BLaER1 (cell line): ENCODE data around the gene CR1.
"Not testable (repeated sequence)": the region's sequence is repeated elsewhere in the genome, so short reads cannot be mapped to it uniquely, and the experiment has no call there.

Experiments used
- H3K27ac ChIP-seq: shearing (Covaris generic); formaldehyde crosslinking; 2 replicates; pipeline ENCODE4 v1.8.1; 2022
- H3K27me3 ChIP-seq: shearing (Covaris generic); formaldehyde crosslinking; 2 replicates; pipeline ENCODE4 v1.8.1; 2022
- H3K36me3 ChIP-seq: shearing (Covaris generic); formaldehyde crosslinking; 2 replicates; pipeline ENCODE4 v1.8.1; 2022
- H3K4me1 ChIP-seq: shearing (Covaris generic); formaldehyde crosslinking; 2 replicates; pipeline ENCODE4 v1.8.1; 2022
- H3K4me2 ChIP-seq: shearing (Covaris generic); formaldehyde crosslinking; 2 replicates; pipeline ENCODE4 v1.8.1; 2022
- H3K4me3 ChIP-seq: shearing (Covaris generic); formaldehyde crosslinking; 2 replicates; pipeline ENCODE4 v1.8.1; 2022
- H3K9ac ChIP-seq: shearing (Covaris generic); formaldehyde crosslinking; 2 replicates; pipeline ENCODE4 v1.8.1; 2022
- H3K9me3 ChIP-seq: shearing (Covaris generic); formaldehyde crosslinking; 2 replicates; pipeline ENCODE4 v1.8.1; 2022
- H4K20me1 ChIP-seq: shearing (Covaris generic); formaldehyde crosslinking; 2 replicates; pipeline ENCODE4 v1.8.1; 2022
- Cebpa-rat ChIP-seq: shearing (Covaris generic); IDR thresholded peaks from 2 replicates; pipeline ENCODE4 v1.8.1; 2022

The CR1 gene

DNA sequence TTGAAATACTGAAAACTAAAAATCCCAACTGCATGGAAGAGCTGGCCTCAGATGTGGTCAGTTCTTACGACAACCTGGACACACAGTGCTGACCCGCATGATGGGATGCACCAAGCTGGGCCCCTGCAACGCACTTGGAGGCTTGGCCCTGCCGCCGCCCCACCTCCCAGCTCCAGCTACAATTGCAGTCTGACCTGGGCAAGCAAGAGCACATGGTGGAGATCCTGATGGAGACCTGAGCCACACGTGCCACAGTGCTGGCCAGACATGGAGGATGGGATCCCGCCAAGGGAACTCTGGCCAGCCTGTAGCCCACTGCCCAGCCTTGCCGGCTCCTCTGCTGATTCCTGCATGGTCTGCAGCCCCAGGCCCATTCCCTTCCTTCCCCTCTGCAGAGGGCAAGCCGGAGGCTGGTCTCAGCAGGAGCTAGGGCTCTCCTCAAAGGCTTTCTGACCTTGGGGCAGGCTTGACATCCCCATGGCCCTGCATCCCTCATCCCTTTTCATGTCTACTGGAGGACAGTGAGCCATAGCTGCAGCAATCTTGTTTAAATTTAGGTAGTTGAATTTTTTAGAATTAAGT lies 163.0 kb downstream of the CR1 start:
- no peaks in the 10 kb centered on the region for H3K27me3 ChIP-seq
- H3K4me2 ChIP-seq = no peak overlapping the region
- H4K20me1 ChIP-seq = no peaks in the 10 kb centered on the region
- no peak for TF ChIP-seq Cebpa-rat
- H3K36me3 ChIP-seq = no peaks in the 10 kb centered on the region
- H3K27ac ChIP-seq = no peak overlapping the region
- H3K4me1 ChIP-seq = no peaks in the 10 kb centered on the region
- no peaks in the 10 kb centered on the region for H3K9me3 ChIP-seq
- H3K4me3 ChIP-seq = no peak overlapping the region
- H3K9ac ChIP-seq = no peak overlapping the region

DNA sequence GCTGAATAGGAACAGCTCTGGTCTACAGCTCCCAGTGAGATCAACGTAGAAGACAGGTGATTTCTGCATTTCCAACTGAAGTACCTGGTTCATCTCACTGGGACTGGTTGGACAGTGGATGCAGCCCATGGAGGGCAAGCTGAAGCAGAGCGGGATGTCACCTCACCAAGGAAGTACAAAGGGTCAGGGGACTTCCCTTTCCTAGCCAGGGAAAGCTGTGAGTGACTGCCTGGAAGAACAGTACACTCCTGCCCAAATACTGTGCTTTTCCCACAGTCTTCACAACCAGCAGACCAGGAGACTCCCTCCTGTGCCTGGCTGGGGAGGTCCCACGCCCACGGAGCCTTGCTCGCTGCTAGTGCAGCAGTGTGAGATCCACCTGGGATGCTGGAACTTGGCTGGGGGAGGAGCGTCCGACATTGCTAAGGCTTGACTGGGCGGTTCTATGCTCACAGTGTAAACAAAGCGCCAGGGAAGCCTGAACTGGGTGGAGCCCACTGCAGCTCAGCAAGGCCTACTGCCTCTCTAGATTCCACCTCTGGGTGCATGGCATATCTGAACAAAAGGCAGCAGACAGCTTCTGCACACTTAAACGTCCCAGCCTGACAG lies 163.7 kb downstream of the CR1 start:
- no peaks in the 10 kb centered on the region for H3K27me3 ChIP-seq
- H3K4me2 ChIP-seq = no peak overlapping the region
- H3K4me1 ChIP-seq = no peaks in the 10 kb centered on the region
- no peaks in the 10 kb centered on the region for H3K9me3 ChIP-seq
- no peak overlapping the region for H3K4me3 ChIP-seq
- H3K27ac ChIP-seq = no peak overlapping the region
- no peak for TF ChIP-seq Cebpa-rat
- no peaks in the 10 kb centered on the region for H3K36me3 ChIP-seq
- H3K9ac ChIP-seq = no peak overlapping the region
- H4K20me1 ChIP-seq = no peaks in the 10 kb centered on the region

DNA sequence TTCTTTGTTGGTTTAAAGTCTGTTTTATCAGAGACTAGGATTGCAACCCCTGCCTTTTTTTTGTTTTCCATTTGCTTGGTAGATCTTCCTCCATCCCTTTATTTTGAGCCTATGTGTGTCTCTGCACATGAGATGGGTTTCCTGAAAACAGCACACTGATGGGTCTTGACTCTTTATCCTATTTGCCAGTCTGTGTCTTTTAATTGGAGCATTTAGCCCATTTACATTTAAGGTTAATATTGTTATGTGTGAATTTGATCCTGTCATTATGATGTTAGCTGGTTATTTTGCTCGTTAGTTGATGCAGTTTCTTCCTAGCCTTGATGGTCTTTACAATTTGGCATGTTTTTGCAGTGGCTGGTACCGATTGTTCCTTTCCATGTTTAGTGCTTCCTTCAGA lies 165.5 kb downstream of the CR1 start:
- H3K4me1 ChIP-seq, H3K4me3 ChIP-seq, H3K9me3 ChIP-seq, H4K20me1 ChIP-seq, H3K27me3 ChIP-seq, H3K9ac ChIP-seq, H3K27ac ChIP-seq, H3K36me3 ChIP-seq, H3K4me2 ChIP-seq: not testable (repeated sequence)

DNA sequence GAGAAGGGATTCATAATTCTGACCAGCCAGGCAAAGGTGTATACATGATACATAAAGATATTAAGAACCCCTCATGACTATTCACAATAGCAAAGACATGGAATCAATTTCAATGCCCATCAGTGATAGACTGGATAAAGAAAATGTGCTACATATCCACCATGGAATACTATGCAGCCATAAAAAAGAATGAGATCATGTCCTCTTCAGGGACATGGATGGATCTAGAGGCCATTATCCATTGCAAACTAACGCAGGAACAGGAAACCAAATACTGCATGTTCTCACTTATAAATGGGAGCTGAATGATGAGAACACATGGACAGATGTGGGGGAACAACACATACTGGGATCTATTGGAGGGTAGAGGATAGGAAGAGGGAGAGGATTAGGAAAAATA lies 170.4 kb downstream of the CR1 start:
- no peak for TF ChIP-seq Cebpa-rat
- Histone ChIP-seq H3K27ac (no peak overlapping the region), H3K9ac (no peak overlapping the region), H4K20me1 (no peaks in the 10 kb centered on the region), H3K27me3 (no peaks in the 10 kb centered on the region), H3K9me3 (peaks cover 4% of the 10 kb centered on the region; the same call in 1 of the 2 replicates), H3K4me1 (no peaks in the 10 kb centered on the region), H3K4me2 (no peak overlapping the region), H3K4me3 (no peak overlapping the region), H3K36me3 (no peaks in the 10 kb centered on the region)

DNA sequence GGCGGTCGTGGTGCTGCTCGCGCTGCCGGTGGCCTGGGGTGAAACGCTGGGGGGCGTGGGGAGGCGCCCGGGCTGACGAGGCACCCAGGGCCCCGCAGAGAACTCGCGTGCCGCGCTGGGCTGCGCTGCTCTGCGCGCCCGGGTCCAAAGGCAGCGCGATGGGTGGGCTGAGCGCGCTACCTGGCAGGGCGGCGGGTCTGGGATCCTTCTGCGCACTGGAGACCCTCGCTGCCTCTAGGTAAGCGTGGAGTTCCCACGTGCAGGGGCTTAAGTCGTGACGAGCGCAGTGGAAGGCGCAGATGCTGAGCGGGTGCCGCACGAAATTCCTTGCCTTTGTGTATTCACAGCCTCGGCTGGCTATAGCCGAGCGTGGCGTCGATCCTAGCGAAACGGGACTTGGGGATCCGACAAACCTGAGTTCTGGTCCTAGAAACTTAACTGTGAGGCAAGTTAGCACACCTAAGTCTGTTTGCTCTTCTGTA lies 173.6 kb downstream of the CR1 start:
- no peak for TF ChIP-seq Cebpa-rat
- Histone ChIP-seq H3K4me3 (no peak overlapping the region), H3K4me1 (no peaks in the 10 kb centered on the region), H3K9ac (no peak overlapping the region), H3K27ac (no peak overlapping the region), H3K9me3 (peaks cover 4% of the 10 kb centered on the region; the same call in 1 of the 2 replicates), H3K4me2 (no peak overlapping the region), H4K20me1 (no peaks in the 10 kb centered on the region), H3K36me3 (no peaks in the 10 kb centered on the region), H3K27me3 (no peaks in the 10 kb centered on the region)

DNA sequence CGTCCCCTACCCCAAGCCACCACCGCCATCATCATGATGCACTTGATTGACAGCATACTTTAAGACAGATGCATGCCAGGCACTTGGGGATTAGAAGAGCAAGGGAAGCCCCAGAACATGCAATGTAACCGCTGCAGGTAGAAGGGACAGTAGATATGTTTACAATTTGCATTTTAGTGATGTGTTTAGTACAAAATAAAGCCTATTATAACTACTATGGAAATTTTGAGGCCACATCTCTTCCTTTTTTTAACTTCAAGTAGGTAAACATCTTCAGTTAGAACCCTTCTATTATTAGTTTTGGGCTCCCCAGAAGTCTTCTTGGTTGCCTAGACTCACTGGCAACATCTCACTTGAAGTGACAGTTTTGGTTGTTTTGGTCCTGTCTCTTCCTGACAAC lies 174.2 kb downstream of the CR1 start:
- Histone ChIP-seq H3K36me3 (no peaks in the 10 kb centered on the region), H4K20me1 (no peaks in the 10 kb centered on the region), H3K9ac (no peak overlapping the region), H3K27ac (no peak overlapping the region), H3K4me3 (no peak overlapping the region), H3K9me3 (peaks cover 4% of the 10 kb centered on the region; the same call in 1 of the 2 replicates), H3K4me1 (no peaks in the 10 kb centered on the region), H3K27me3 (no peaks in the 10 kb centered on the region), H3K4me2 (no peak overlapping the region)
- TF ChIP-seq Cebpa-rat = no peak

DNA sequence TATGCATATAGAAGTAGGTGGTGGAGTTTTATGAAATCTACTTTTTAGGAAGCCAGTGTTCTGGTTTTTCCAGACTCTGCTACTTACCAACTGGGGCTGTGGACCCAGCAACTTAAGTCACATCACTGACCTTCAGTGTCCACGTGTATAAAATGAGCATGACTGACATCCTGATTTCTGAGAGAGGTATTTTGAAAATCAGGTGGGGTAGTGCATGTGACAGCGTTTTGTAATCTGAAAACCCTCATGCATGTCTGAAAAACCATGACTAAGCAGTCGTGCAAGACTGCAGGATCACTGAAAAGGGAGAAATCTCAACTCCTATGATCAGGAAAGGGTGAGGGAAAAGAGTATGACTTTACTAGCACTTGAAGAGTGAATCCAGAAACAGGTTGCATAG lies 175.0 kb downstream of the CR1 start:
- H3K4me2 ChIP-seq = no peak overlapping the region
- peaks cover 4% of the 10 kb centered on the region; the same call in 1 of the 2 replicates for H3K9me3 ChIP-seq
- no peak overlapping the region for H3K4me3 ChIP-seq
- peaks cover 3% of the 10 kb centered on the region; the same call in 1 of the 2 replicates for H3K4me1 ChIP-seq
- no peak for TF ChIP-seq Cebpa-rat
- H3K27me3 ChIP-seq = no peaks in the 10 kb centered on the region
- no peak overlapping the region for H3K9ac ChIP-seq
- no peak overlapping the region for H3K27ac ChIP-seq
- H3K36me3 ChIP-seq = no peaks in the 10 kb centered on the region
- H4K20me1 ChIP-seq = no peaks in the 10 kb centered on the region

DNA sequence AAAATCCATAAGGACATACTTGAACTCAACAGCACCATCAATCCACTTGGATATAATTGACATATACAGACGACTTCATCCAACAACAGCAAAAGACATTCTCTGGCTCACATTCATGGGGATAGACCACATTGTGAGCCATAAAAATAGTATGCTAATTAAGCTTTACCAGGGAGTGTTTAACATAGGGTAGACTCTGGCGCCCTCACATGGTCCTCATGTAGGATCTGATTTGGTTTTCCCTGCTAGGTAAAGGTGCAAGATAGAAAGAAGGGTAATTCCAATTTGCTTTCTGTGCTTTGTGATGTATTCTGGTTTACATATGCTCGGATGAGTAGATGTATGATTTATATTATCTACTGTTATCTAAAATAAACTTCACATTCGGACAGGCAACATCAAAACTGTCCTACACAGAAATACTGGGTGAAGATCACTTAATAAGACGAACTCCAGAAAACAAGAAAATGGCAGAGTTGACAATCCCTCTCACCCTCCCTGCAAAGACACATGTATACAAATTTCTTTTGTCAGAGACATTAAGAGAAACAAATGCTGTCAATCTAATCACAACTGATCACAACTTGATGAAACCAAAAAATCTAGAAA lies 176.7 kb downstream of the CR1 start:
- no peak overlapping the region for H3K4me2 ChIP-seq
- H3K27ac ChIP-seq = no peak overlapping the region
- H3K4me3 ChIP-seq = no peak overlapping the region
- peaks cover 7% of the 10 kb centered on the region; the same call in 1 of the 2 replicates for H3K4me1 ChIP-seq
- no peak for TF ChIP-seq Cebpa-rat
- H4K20me1 ChIP-seq = no peaks in the 10 kb centered on the region
- no peaks in the 10 kb centered on the region for H3K36me3 ChIP-seq
- no peak overlapping the region for H3K9ac ChIP-seq
- H3K27me3 ChIP-seq = no peaks in the 10 kb centered on the region
- peaks cover 4% of the 10 kb centered on the region; the same call in 1 of the 2 replicates for H3K9me3 ChIP-seq

DNA sequence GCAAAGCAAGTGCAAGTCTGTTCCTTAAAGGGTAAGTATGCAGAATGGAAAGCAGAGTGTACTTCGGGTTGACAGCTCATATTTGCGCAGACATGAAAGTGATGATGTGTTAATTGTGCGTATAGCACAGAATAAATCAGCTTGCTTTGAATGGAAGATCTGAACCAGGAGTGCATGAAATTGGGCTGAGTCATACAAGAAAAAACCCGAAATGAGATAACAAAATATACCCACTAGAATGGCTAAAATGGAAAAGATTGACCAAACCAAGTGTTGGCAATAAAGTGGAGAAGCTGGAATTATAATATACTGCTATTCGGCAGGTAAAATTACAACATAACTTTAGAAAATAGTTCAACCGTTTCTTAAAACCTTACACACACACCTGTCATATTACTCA lies 177.4 kb downstream of the CR1 start:
- no peak overlapping the region for H3K4me2 ChIP-seq
- no peak overlapping the region for H3K4me3 ChIP-seq
- no peaks in the 10 kb centered on the region for H3K36me3 ChIP-seq
- H4K20me1 ChIP-seq = no peaks in the 10 kb centered on the region
- no peaks in the 10 kb centered on the region for H3K27me3 ChIP-seq
- TF ChIP-seq Cebpa-rat = no peak
- peaks cover 4% of the 10 kb centered on the region; the same call in 1 of the 2 replicates for H3K9me3 ChIP-seq
- no peak overlapping the region for H3K27ac ChIP-seq
- H3K4me1 ChIP-seq = peaks cover 7% of the 10 kb centered on the region; the same call in 1 of the 2 replicates
- H3K9ac ChIP-seq = no peak overlapping the region

DNA sequence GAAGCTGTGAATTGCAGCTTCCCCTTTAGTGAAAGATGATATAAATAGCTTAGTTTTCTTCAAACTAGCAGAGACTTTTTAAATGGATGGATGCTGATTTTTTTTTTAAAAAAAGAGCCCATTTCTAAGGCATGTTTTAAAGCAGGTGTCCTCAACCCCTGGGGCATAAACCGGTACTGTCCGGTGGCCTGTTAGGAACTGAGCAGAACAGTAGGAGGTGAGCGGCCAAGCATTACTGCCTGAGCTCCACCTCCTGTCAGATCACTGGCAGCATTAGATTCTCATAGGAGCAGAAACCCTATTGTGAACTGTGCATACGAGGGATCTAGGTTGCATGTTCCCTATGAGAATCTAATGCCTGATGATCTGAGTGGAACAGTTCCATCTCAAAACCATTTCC lies 180.2 kb downstream of the CR1 start:
- Histone ChIP-seq H3K4me2 (no peak overlapping the region), H3K4me3 (no peak overlapping the region), H4K20me1 (no peaks in the 10 kb centered on the region), H3K27ac (no peak overlapping the region), H3K9me3 (no peaks in the 10 kb centered on the region; the same call in 1 of the 2 replicates), H3K27me3 (no peaks in the 10 kb centered on the region), H3K4me1 (peaks cover 7% of the 10 kb centered on the region; the same call in 1 of the 2 replicates), H3K9ac (no peak overlapping the region), H3K36me3 (no peaks in the 10 kb centered on the region)
- TF ChIP-seq Cebpa-rat = no peak

DNA sequence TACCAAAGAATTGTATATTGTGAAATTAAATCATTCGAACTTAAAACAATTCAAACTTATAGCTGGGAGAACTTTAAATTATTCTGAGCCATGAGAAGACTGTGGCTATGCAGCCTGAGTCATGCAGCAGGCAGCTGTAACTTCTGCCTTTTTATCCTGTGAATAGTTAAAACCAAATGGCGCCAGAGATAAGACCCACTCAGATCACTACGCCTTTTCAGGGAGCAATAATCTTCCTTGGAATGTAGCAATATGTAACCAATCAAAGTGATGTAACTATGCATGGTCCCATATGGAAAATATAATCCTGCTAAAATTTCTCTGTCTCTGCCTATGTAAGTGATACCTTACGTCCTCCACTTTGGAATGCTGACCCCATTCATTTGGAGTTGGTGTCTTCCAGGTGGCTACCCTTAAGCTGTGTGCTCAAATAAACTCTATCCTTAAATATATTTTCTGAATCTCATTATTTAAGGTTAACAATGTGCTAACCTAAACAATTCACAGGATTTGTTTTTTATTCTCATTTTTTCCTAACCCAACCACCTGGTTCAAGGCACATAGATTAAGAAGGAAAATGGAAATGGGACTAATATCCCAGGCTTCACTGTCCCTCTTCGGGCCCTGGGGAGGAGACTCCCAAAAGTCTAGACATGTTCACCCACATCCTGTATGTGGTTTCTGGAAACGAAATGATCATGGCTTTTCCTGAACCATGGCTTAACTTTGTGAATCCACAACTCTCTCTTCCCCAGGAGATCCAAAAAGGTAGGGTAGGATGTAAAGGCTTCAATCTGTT lies 184.8 kb downstream of the CR1 start:
- H3K36me3 ChIP-seq, H3K4me3 ChIP-seq, H3K4me2 ChIP-seq, H3K9ac ChIP-seq, H3K4me1 ChIP-seq, H3K9me3 ChIP-seq, H3K27ac ChIP-seq, H3K27me3 ChIP-seq, H4K20me1 ChIP-seq: not testable (repeated sequence)

DNA sequence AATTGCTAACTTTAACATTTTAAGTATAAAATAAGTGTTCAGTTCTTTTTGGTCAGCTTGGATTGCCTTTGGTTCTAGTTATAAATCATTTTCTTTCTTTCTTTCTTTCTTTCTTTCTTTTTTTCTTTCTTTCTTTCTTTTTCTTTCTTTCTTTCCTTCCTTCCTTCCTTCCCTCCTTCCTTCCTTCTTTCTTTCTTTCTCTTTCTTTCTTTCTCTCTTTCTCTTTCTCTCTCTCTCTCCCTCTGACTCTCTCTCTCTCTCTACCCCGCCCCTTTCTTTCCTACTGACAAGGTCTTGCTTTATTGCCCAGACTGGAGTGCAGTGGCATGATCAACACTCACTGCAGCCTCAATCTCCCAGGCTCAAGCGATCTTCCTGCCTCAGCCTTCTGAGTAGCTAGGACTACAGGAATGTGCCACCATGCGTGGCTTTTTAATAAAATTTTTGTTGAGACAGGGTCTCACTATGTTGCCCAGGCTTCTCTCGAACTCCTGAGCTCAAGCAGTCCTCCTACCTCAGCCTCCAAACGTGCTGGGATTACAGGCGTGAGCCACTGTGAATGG lies 187.0 kb downstream of the CR1 start:
- H3K27me3 ChIP-seq, H3K36me3 ChIP-seq, H3K4me3 ChIP-seq, H3K9ac ChIP-seq, H3K4me1 ChIP-seq, H3K9me3 ChIP-seq, H3K27ac ChIP-seq, H4K20me1 ChIP-seq, H3K4me2 ChIP-seq: not testable (repeated sequence)

DNA sequence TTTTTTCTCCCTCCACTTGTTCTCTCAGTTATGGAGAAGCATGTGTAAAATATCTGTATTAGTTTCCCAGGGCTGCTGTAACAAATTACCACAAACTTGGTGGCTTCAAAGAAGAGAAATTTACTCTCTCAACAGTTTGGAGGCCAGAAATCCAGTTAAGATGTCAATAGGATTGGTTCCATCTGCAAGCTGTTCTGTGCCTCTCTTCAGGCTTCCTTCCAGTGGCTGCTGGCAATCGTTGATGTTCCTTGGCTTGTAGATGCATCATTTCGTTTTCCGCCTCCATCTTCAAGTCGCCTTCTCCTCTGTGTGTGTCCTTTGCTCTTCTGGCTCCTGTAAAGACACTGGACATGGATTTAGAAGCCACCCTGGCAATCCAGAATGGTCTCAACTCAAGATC lies 194.6 kb downstream of the CR1 start:
- not testable (repeated sequence) for H3K27me3 ChIP-seq, H3K4me2 ChIP-seq, H3K4me3 ChIP-seq, H3K36me3 ChIP-seq, H3K4me1 ChIP-seq, H4K20me1 ChIP-seq, H3K9ac ChIP-seq, H3K9me3 ChIP-seq, H3K27ac ChIP-seq
